Thoracic aorta (tissue), 2 donors: ENCODE data around the gene PPARG. TPM values are rescaled to one million over a fixed set of nuclear protein-coding genes. Genes with fewer than 3 reads are reported as not detected.
A peak's percentile ranks its signal among the peaks of the same experiment; 100 is the strongest.

Experiments
- ATAC-seq: fragments of 150-250 bp; one replicate; pipeline ENCODE4 v1.8.0; 2017; ENCODE audit warnings: low read depth; ENCODE audit not compliant: insufficient number of reproducible peaks, low FRiP score
- DNase-seq: peaks from one replicate; pipeline ENCODE4 v3.0.0-alpha.2; 2020; ENCODE audit warnings: low spot score
- H3K27ac ChIP-seq, 2 donors: fragments of 200-600 bp; sonication (generic); 1 replicate in 1 of 2; 2 replicates in 1 of 2; pipeline ENCODE4 v1.5.1; 2016; ENCODE audit warnings: mild to moderate bottlenecking in 2 of 2, moderate library complexity in 2 of 2
- H3K27me3 ChIP-seq: fragments of 200-600 bp; sonication (generic); replicated peaks from 2 replicates; pipeline ENCODE4 v1.6.0; 2016; ENCODE audit warnings: mild to moderate bottlenecking; ENCODE audit not compliant: insufficient read depth
- H3K36me3 ChIP-seq: fragments of 200-600 bp; sonication (generic); one replicate; pipeline ENCODE4 v1.5.1; 2016
- H3K4me1 ChIP-seq, 2 donors: fragments of 200-600 bp; sonication (generic); 1 replicate in 1 of 2; 2 replicates in 1 of 2; pipeline versions ENCODE4 v1.5.1 to v1.6.0; 2016; ENCODE audit warnings: low read depth in 2 of 2, mild to moderate bottlenecking in 1 of 2; ENCODE audit not compliant: control insufficient read depth in 1 of 2
- H3K4me3 ChIP-seq: fragments of 200-600 bp; sonication (generic); 2 replicates; pipeline ENCODE4 v1.5.1; 2016; ENCODE audit warnings: mild to moderate bottlenecking
- H3K9me3 ChIP-seq: fragments of 200-600 bp; sonication (generic); 2 replicates; pipeline ENCODE4 v1.5.1; 2016
- total RNA-seq, 2 donors: library from RNA; depleted of rRNA; stranded (reverse); fragments of >200 nt; gene quantifications; one replicate each; pipeline versions ENCODE4 v1.1.0 to v1.2.3, GENCODE V29; 2016
- TF ChIP-seq, protein P1 (sequence below): fragments of 200-600 bp; sonication (generic); IDR thresholded peaks from one replicate; pipeline ENCODE4 v1.5.1; 2019; ENCODE audit warnings: antibody characterized with exemption

The PPARG gene
- total RNA-seq, 2 donors from 2014 or later: 8.5 to 13.1 TPM

DNA sequence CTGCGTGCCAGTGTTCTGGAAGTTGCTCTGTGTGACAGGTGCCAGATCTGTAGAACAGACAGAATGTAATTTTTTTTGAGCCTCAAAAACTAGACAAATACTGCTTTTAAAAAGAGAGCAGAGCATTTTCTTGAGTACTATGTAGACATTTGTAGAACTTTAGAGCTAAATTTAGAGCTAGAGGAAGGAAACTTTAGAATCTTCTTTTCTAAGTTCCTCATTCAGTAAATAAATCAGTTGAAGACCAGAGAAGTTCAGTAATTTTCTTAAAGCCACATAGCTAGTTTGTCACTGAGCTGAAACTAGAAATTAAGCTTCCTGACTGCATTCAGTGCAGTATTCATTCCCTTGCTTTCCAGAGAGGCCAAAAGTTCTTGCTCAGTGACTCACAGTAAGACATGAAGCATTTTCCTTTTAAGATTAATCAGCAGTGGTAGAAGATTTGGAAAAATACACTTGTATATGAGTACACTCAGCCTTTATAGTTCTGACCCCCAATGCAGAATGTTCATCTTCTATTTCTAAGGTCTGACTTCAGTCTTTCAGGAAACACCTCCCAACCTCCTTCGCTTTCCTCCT lies 111.8 kb downstream of the PPARG start:
- no peak for ATAC-seq
- H3K27ac ChIP-seq: no peak overlapping the region
- no peak overlapping the region for H3K4me3 ChIP-seq
- H3K27me3 ChIP-seq: no peaks in the 10 kb centered on the region
- no peaks in the 10 kb centered on the region for H3K4me1 ChIP-seq
- TF ChIP-seq, protein P1, sequence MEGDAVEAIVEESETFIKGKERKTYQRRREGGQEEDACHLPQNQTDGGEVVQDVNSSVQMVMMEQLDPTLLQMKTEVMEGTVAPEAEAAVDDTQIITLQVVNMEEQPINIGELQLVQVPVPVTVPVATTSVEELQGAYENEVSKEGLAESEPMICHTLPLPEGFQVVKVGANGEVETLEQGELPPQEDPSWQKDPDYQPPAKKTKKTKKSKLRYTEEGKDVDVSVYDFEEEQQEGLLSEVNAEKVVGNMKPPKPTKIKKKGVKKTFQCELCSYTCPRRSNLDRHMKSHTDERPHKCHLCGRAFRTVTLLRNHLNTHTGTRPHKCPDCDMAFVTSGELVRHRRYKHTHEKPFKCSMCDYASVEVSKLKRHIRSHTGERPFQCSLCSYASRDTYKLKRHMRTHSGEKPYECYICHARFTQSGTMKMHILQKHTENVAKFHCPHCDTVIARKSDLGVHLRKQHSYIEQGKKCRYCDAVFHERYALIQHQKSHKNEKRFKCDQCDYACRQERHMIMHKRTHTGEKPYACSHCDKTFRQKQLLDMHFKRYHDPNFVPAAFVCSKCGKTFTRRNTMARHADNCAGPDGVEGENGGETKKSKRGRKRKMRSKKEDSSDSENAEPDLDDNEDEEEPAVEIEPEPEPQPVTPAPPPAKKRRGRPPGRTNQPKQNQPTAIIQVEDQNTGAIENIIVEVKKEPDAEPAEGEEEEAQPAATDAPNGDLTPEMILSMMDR: no peak
- H3K9me3 ChIP-seq: no peaks in the 10 kb centered on the region
- no peaks in the 10 kb centered on the region for H3K36me3 ChIP-seq
- DNase-seq: no peak

DNA sequence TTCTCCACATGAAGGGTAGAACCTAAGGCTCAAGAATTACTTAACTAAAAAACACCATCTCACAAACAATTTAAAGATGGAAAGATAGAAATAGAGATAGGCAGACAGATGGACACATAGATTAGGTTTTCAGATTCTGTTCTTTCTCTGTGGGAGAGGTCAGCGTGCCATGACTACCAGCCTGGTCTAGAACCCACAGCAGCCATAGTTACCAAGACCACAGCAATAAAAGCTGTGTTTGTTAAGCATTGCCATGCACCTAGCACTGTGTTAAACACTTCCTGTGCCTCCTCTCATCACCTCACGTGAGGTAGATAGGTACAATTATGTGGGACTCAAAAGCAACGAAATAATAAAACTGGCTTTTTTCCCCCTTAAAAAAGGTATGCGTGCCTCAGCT lies 112.3 kb downstream of the PPARG start:
- Histone ChIP-seq H3K27me3 (no peaks in the 10 kb centered on the region), H3K4me3 (no peak overlapping the region), H3K36me3 (no peaks in the 10 kb centered on the region), H3K4me1 (no peaks in the 10 kb centered on the region), H3K9me3 (no peaks in the 10 kb centered on the region), H3K27ac (no peak overlapping the region)
- DNase-seq (no peak), ATAC-seq (no peak)
- TF ChIP-seq, protein P1: no peak

DNA sequence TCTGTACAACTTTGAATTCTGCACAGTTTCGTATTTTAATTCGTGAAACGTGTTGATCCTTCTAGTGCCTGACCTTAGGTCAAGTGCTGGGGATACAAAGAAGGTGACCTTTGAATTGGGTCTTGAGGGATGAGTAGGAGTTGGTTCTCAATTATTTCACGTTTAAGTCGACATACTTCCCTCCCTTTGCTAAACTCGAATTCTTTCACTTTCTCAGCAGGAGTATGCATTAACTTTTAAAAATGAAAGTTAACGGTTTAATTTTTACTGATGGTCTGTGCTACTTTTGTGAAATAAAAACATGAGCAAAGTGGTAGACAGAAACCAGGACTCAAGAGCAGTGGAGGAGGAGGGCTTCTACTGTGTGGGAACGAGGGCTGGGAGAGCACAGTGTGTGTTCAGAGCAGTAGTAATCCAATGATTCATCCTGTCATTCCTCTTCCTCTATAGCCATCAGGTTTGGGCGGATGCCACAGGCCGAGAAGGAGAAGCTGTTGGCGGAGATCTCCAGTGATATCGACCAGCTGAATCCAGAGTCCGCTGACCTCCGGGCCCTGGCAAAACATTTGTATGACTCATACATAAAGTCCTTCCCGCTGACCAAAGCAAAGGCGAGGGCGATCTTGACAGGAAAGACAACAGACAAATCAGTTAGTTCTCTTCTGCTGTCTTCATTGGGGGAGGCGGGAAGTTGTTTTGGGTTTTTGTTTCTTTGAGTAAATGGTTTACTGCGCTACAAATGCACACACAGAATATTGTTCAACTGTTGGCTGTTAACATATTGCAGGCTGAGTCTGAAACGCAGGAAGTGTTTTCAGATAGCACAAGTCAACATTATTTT lies 116.8 kb downstream of the PPARG start:
- H3K27me3 ChIP-seq: no peaks in the 10 kb centered on the region
- H3K36me3 ChIP-seq: no peaks in the 10 kb centered on the region
- TF ChIP-seq, protein P1: no peak
- H3K9me3 ChIP-seq: no peaks in the 10 kb centered on the region
- DNase-seq (peak; percentile 41), ATAC-seq (peak; percentile 68)
- H3K27ac ChIP-seq: no peak overlapping the region
- H3K4me1 ChIP-seq: no peaks in the 10 kb centered on the region
- peak overlapping the region; percentile 7 for H3K4me3 ChIP-seq

DNA sequence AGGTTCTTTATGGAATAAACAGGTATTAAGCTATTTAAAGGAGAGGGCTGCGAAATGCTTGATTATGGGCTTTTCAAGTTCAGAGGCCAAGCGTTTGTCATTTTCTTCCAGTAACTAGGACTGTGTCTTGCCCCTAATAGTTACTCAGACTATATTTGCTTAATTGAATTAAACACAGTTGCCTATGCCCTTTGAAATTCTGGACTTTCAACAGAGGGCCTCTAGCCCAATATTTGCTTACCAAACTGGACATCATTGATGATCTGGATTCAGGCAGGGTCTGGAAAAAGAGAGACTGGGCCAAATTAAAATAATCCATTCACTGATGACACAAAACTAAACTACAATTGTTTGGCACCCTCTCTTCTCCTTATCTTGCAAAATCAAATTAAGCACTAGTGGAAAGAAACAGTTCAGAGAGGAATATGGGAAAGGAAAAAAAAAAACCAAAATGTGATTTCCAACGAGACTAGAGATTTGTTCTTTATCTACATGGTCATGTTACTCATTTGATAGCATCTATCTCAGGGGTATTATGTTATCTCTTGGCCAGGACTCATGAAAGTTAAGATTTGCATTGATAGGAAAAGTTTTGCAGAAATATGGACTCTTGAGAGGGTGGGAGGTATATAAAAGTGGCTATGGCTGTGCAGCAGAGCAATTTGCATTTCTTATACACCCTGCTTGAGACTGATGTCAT lies 120.3 kb downstream of the PPARG start:
- Histone ChIP-seq H3K4me3 (no peak overlapping the region), H3K4me1 (no peaks in the 10 kb centered on the region), H3K36me3 (no peaks in the 10 kb centered on the region), H3K27ac (no peak overlapping the region), H3K27me3 (no peaks in the 10 kb centered on the region), H3K9me3 (no peaks in the 10 kb centered on the region)
- DNase-seq (no peak), ATAC-seq (no peak)
- TF ChIP-seq, protein P1: no peak
